Endothelial cell of umbilical vein (primary cell): ENCODE measurements around the gene IRF2. TPM values are rescaled to one million over a fixed set of nuclear protein-coding genes. Genes with fewer than 3 reads are reported as not detected.

ENCODE experiments used
- BruUV-seq: library from RNA; stranded (reverse); fragments of 400-500 nt; replicated peaks from 2 replicates; lab custom pipeline; 2021; lab: Mats Ljungman, UMichigan
- CTCF ChIA-PET: fragments of 300-600, 350-600 bp; sonication (Branson Sonifier 250); formaldehyde crosslinking; loops from one replicate; lab custom pipeline; 2021; ENCODE audit warnings: antibody characterized with exemption, inconsistent platforms; lab: Charles Lee
- POLR2A ChIA-PET: fragments of 300-600, 350-600 bp; sonication (Branson Sonifier 250); formaldehyde crosslinking; loops from one replicate; lab custom pipeline; 2021; ENCODE audit warnings: antibody characterized with exemption, inconsistent platforms; lab: Charles Lee
- DNase-seq: peaks from one replicate; pipeline ENCODE4 v3.0.0-alpha.2; 2011; ENCODE audit warnings: low read depth, low spot score
- FAIRE-seq: peaks from 2 replicates; lab custom pipeline; 2011; peaks lifted over from hg19 to GRCh38; lab: Jason Lieb, UNC
- H2AFZ ChIP-seq: 2 replicates; pipeline ENCODE4 v1.6.0; 2012; ENCODE audit warnings: low read depth, low read length, control low read depth, inconsistent platforms
- H3K27ac ChIP-seq: 2 replicates; pipeline ENCODE4 v1.5.1; 2011; ENCODE audit warnings: low read depth, mild to moderate bottlenecking, control low read depth, low read length, moderate library complexity; ENCODE audit not compliant: insufficient read depth
- H3K27me3 ChIP-seq, 2 experiments: 2 replicates each; pipeline versions ENCODE4 v1.6.0 to v1.6.1; 2011; ENCODE audit warnings: low read length in 2 of 2, mixed read lengths in 1 of 2; ENCODE audit not compliant: control insufficient read depth in 2 of 2, insufficient read depth in 2 of 2
- H3K36me3 ChIP-seq, 2 experiments: 2 replicates in 1 of 2; 3 replicates in 1 of 2; pipeline ENCODE4 v1.5.1; 2011; ENCODE audit warnings: low read length in 2 of 2, mild to moderate bottlenecking in 1 of 2, moderate library complexity in 1 of 2; ENCODE audit not compliant: control insufficient read depth in 2 of 2, insufficient read depth in 2 of 2; ENCODE audit errors: extremely low read depth in 1 of 2
- H3K4me1 ChIP-seq: 3 replicates; pipeline ENCODE4 v1.5.1; 2011; ENCODE audit warnings: mild to moderate bottlenecking, low read length; ENCODE audit not compliant: control insufficient read depth, insufficient read depth; ENCODE audit errors: extremely low read depth
- H3K4me2 ChIP-seq: 2 replicates; pipeline ENCODE4 v1.6.1; 2011; ENCODE audit warnings: low read length, control low read depth, mixed read lengths; ENCODE audit not compliant: insufficient read depth
- H3K4me3 ChIP-seq, 3 experiments: fragments of 200-600 bp in 1 of 3; sonication (generic), shearing (Covaris generic) in 1 of 3; replicated peaks in 1 of 3; 2 replicates each; pipeline ENCODE4 v1.5.1; 2011 to 2016; ENCODE audit warnings: control low read depth in 3 of 3, low read length in 3 of 3, mild to moderate bottlenecking in 2 of 3, inconsistent platforms in 1 of 3, low read depth in 1 of 3, moderate library complexity in 1 of 3; ENCODE audit not compliant: insufficient read depth in 1 of 3
- H3K79me2 ChIP-seq: 2 replicates; pipeline ENCODE4 v1.6.0; 2012; ENCODE audit warnings: low read length, inconsistent platforms; ENCODE audit not compliant: control insufficient read depth, insufficient read depth
- H3K9ac ChIP-seq: replicated peaks from 2 replicates; pipeline ENCODE3; 2011; ENCODE audit warnings: low read length, control low read depth; ENCODE audit not compliant: insufficient read depth; ENCODE audit errors: extremely low read depth
- H3K9me1 ChIP-seq: replicated peaks from 3 replicates; pipeline ENCODE4 v1.6.0; 2011; ENCODE audit warnings: mild to moderate bottlenecking, low read length; ENCODE audit not compliant: control insufficient read depth, insufficient read depth; ENCODE audit errors: extremely low read depth
- H3K9me3 ChIP-seq: replicated peaks from 2 replicates; pipeline ENCODE4 v1.5.1; 2012; ENCODE audit warnings: low read length, inconsistent platforms; ENCODE audit not compliant: control insufficient read depth, insufficient read depth
- H4K20me1 ChIP-seq: replicated peaks from 2 replicates; pipeline ENCODE3; 2011; ENCODE audit warnings: mild to moderate bottlenecking, low read length; ENCODE audit not compliant: control insufficient read depth, insufficient read depth; ENCODE audit errors: extremely low read depth
- EZH2 ChIP-seq: IDR thresholded peaks from 2 replicates; pipeline ENCODE4 v1.6.1; 2012; ENCODE audit warnings: borderline replicate concordance, low read depth, mild to moderate bottlenecking, moderate library complexity, low read length, inconsistent platforms; ENCODE audit not compliant: severe bottlenecking
- FOS ChIP-seq: IDR thresholded peaks from 2 replicates; pipeline ENCODE4 v1.6.1; 2011; ENCODE audit warnings: mild to moderate bottlenecking, low read length, moderate library complexity, borderline replicate concordance; ENCODE audit not compliant: insufficient read depth
- GATA2 ChIP-seq: IDR thresholded peaks from 2 replicates; pipeline ENCODE4 v1.7.0; 2011; ENCODE audit warnings: low read depth, mild to moderate bottlenecking, moderate library complexity, mixed read lengths, low read length; ENCODE audit not compliant: insufficient read length, insufficient read depth
- JUN ChIP-seq: IDR thresholded peaks from 2 replicates; pipeline ENCODE4 v1.6.1; 2011; ENCODE audit warnings: borderline replicate concordance, low read depth; ENCODE audit not compliant: insufficient read length, insufficient read depth
- MYC ChIP-seq: IDR thresholded peaks from one replicate; pipeline ENCODE4 v1.6.1; 2011; ENCODE audit warnings: mild to moderate bottlenecking, low read depth, low read length
- POLR2A ChIP-seq: IDR thresholded peaks from 2 replicates; pipeline ENCODE4 v1.6.1; 2012; ENCODE audit warnings: low read depth, mild to moderate bottlenecking, control low read depth, low read length
- POLR2AphosphoS5 ChIP-seq: IDR thresholded peaks from 2 replicates; pipeline ENCODE4 v1.6.1; 2012; ENCODE audit warnings: low read depth, mild to moderate bottlenecking, control low read depth, low read length, moderate library complexity; ENCODE audit not compliant: insufficient read depth
- dilution Hi-C: fragments of 300-500 bp; cut with MboI; formaldehyde crosslinking; loops from one replicate; pipeline ENCODE4 v1.15.0; 2019; ENCODE audit warnings: low sequenced_read_pairs; ENCODE audit not compliant: extremely low pct_ligation_motif_present
- intact Hi-C: fragments of 100-400 bp; cut with micrococcal nuclease; formaldehyde crosslinking; loops from one replicate; pipeline ENCODE4 v1.10.0; 2022
- polyA plus RNA-seq, 4 experiments: library from polyadenylated mRNA; depleted of rRNA in 3 of 4; stranded (reverse) in 3 of 4; unstranded in 1 of 4; fragments of >200 nt; gene quantifications; 2 replicates each; pipeline versions ENCODE4 v1.2.1 to v1.2.3, GENCODE V29; 2011 to 2012; ENCODE audit warnings: missing spikeins in 1 of 4
- total RNA-seq: library from RNA; stranded (reverse); gene quantifications from 2 replicates; pipeline ENCODE4 v1.2.3, GENCODE V29; 2021
- TF ChIP-seq, protein P1 (sequence below), 2 donors: IDR thresholded peaks; 1 replicate in 1 of 2; 2 replicates in 1 of 2; pipeline ENCODE4 v1.5.1; 2011; ENCODE audit warnings: low read length in 2 of 2, mild to moderate bottlenecking in 2 of 2, moderate library complexity in 2 of 2, control low read depth in 1 of 2, inconsistent platforms in 1 of 2, low read depth in 1 of 2; ENCODE audit not compliant: insufficient read depth in 1 of 2; ENCODE audit errors: extremely low read depth in 1 of 2
- TF ChIP-seq, protein P2 (sequence below): IDR thresholded peaks from 2 replicates; pipeline ENCODE4 v1.6.1; 2011; ENCODE audit not compliant: insufficient read depth, insufficient read length

IRF2 gene
- total and polyA plus RNA-seq, 2 donors (not counting 3 experiments of a cell fraction or from before 2014, with no cell fraction given): 26.9 to 27.6 TPM

DNA sequence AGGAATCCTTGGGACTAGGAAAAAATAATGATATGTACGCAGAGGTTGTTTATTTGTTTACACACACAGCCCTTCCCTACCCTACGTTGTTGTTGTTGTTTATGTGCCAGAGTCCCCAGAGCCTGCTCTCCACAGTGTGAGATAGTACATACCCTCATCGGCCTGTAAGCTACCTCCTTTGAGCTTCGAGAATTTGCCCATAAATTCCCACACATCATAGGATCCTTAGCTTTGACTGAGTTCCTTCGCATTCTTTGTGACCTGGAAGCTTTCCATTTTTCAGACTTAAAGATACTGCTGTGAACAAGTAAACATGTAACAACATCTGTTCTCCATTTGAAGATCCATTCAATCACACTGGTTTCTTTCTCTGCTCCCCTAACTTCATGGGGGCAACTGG lies 114.5 kb downstream of the IRF2 start:
- no peak overlapping the region for H2AFZ ChIP-seq
- no peak for DNase-seq

More for the DNA sequence above, 114.5 kb downstream of the IRF2 start:
- no peaks in the 10 kb centered on the region for H3K27me3 ChIP-seq
- H3K36me3 ChIP-seq: no peaks in the 10 kb centered on the region
- H3K4me2 ChIP-seq: no peak overlapping the region
- dilution Hi-C loops (no loop called here), intact Hi-C loops (no loop called here)
- H3K79me2 ChIP-seq: no peaks in the 10 kb centered on the region
- no peaks in the 10 kb centered on the region for H3K9me3 ChIP-seq
- ChIA-PET POLR2A (no interaction called here), CTCF (interaction anchor here (1.4 to 1.8 kb wide), 2 partner anchors 11 to 96 kb away, joined by 5 to 6 read pairs; no protein-coding TSS in a partner anchor)
- no peak overlapping the region for H3K4me3 ChIP-seq
- BruUV-seq: no TSS peak
- H3K27ac ChIP-seq: no peak overlapping the region
- no peak overlapping the region for H3K9ac ChIP-seq
- no peaks in the 10 kb centered on the region for H4K20me1 ChIP-seq
- TF ChIP-seq POLR2A (no peak), FOS (no peak), EZH2 (no peak), MYC (no peak), POLR2AphosphoS5 (no peak), JUN (no peak), GATA2 (no peak)
- TF ChIP-seq, protein P1, sequence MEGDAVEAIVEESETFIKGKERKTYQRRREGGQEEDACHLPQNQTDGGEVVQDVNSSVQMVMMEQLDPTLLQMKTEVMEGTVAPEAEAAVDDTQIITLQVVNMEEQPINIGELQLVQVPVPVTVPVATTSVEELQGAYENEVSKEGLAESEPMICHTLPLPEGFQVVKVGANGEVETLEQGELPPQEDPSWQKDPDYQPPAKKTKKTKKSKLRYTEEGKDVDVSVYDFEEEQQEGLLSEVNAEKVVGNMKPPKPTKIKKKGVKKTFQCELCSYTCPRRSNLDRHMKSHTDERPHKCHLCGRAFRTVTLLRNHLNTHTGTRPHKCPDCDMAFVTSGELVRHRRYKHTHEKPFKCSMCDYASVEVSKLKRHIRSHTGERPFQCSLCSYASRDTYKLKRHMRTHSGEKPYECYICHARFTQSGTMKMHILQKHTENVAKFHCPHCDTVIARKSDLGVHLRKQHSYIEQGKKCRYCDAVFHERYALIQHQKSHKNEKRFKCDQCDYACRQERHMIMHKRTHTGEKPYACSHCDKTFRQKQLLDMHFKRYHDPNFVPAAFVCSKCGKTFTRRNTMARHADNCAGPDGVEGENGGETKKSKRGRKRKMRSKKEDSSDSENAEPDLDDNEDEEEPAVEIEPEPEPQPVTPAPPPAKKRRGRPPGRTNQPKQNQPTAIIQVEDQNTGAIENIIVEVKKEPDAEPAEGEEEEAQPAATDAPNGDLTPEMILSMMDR (IDR thresholded peaks at IDR 0.05; ENCODE audit: extremely low read depth in 1 of 2, insufficient read depth in 1 of 2, low read depth in 1 of 2, low read length in 2 of 2): no peak
- TF ChIP-seq, protein P2, sequence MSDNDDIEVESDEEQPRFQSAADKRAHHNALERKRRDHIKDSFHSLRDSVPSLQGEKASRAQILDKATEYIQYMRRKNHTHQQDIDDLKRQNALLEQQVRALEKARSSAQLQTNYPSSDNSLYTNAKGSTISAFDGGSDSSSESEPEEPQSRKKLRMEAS: no peak
- no peak for FAIRE-seq
- H3K4me1 ChIP-seq: peaks cover 8% of the 10 kb centered on the region
- H3K9me1 ChIP-seq: no peaks in the 10 kb centered on the region
